NCI-H2029 treated with DMSO at 0.1 percent for 48 hours (cell line): Measurements from ENCODE around the gene MAD1L1.

Experiments used
- DNase-seq: peaks from one replicate; lab custom pipeline; 2025; lab: John Stamatoyannopoulos, UW

The MAD1L1 gene

DNA sequence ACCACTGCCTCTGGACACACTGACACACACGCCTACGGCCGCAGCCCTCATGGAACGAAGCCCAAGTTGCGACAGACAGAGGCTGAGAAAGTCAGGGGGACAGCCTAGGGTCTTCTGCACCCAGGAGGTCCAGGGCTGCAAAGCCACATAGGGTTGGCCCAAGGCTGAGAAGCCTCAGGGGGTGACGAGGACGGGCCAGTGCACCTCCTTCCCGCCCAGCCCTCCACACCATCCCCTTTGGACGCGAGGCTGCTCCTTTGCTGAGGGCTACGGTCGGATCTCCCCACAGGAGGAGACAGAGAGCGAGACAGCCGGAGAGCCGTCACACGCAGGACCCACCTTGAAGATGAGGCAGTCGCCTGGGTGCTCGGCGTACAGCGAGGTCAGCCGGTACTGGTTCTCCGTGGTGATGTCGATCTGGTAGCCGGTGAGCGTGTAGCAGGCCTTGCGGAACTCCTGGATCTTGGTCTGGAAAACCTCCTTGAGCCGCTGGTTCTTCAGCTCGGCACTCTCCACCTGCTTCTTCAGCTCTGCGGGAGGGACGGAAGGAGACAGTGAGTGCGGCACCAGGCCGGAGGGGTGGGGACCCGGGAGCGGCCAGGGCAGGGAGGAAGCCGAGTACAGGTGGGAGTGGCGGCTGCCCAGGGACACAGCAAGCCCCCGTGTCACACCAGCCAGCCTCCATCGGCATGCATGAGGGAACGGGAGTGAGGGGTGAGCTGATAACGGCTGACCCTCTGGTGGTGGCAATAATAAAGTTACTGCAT is 334.7 kb downstream of the MAD1L1 start:
- DNase-seq, result no peak

DNA sequence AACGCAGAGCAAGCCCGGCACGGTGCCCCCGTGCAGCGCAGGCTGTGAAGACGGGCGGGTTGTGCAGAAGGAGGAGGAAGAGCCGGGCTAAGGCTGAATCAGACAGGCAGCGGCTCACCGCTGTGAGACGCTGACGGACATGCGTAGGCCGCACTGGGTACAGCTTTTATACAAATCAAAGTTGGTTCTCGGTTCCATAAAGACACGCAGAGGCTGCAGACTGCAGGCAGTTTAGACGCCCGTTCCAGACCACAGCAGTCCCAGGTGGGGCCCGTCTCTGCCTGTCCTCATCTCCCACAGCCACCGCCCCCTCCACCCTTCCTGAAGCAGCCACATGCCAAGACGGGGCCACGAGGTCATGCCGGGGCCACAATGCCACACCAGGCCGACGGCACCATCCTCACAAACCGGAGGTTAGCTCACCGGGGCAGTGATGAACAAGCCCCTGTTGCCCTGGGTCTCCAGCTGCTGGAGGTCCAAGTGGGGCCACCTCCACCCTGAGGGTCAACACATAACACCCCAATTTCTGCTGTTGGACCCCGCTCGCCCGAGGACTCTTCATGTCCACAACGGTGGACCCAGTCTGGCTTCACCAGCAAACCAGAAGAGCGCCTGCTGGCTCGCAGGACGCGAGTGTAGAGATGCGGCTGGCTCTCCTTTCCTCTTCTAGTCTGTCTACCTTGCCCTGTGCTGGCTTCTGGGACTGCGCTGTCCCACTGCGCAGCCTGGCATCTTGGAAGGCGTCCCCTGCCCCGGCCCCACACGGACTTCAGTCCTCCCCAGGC is 335.5 kb downstream of the MAD1L1 start:
- DNase-seq, result no peak

DNA sequence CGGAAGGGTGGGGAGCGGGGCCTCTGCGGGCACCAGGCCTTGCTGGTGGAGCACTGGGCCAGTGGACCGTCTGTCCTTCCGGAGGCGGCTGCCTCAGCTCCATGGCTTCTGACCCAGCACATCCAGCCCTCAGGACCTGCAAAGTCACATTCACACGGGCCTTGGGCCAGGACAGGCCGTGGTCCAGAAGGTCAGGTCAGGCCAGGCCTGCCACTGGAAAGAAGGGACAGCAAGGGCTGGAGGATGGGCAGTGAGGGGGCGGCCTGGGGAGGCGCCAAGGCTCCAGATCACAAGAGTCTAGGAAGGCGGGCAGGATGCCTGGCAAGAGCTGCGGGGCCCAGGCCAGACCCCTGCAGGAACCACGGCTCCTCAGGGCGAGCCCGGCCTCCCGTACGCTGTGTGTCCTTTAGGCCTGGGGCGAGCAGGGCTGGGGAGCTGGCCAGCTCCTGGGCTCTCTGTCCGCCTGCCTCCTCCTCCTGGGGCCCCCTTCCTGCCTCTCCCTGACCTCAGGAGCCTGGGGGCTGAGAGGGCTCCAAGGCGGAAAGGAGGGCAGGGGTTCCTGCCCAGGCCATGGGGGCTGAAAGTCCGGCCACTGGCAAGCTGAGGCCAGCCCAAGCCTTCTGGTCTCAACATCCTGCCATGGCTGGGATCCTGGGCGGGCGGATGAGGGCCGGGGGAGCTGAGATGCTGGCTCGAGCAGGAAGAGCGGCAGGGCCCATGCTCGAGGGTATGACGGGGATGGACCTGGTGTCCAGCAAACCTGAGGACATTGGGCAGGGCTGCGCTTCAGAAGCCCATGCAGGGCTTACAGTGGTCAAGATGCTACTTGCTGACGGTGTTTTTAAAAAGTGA is 336.9 kb downstream of the MAD1L1 start:
- DNase-seq, result no peak

DNA sequence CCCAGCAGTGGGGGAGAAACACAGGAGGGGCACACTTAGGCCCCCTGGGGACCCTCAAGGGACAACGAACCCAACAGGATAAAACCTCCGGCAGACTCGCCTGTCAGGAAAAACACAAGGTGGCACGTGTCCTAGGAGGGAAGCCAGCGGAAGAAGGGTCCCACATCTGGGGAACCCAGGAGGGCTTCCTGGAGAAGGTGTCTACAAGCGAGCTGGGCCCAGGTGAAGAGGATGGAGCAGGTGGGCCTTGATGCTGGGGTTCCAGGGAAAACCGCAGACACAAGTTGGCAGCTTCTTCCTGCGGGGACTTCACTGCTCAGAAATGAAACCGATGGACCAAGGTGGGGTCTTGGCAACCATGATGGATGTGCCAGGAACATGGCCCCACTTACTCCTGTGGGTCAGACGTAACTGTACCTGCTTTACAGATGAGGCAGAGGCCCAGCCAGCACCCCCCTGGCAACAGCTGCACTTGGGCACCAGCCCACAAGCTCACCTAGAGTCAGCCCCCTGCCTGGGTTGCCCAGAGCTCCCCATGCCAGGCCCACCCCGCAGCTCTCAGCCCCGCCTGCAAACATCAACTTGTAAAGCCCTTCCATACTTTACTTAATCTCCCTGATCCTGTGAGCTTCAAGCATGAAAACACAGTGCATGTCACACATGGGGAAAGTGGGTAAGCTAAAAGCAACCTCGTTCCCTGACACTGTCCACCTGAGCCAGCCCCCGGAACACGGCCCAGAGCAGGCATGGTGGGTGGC is 337.7 kb downstream of the MAD1L1 start:
- no peak for DNase-seq

DNA sequence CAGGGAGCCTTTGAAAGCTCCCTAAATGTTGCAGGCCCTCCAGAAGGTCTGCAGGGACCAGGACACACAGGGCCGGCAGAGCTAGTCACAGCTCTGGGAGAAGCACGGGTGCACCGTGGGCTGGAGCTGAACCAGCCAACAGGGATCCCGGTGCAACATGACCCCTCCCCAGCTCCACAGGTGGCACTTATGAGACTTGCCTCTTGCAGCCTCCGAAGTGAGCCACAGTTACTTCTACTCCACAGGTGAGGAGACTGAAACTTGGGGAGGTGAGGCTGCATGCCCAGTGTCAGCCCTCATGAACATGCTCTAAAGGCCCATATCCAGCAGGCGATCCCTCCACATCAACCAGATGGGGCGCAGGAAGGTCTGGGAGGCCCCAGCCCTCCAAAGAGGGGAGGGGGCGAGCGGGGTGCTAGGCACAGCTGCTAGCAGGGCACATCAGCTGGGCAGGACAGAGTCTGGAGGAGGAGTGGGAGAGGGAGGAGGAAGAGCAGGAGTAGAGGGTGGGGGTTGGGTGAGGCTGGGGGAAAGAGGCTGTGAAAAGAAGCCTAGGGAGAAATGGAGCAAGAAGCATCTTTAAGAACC is 338.3 kb downstream of the MAD1L1 start:
- DNase-seq, result no peak

DNA sequence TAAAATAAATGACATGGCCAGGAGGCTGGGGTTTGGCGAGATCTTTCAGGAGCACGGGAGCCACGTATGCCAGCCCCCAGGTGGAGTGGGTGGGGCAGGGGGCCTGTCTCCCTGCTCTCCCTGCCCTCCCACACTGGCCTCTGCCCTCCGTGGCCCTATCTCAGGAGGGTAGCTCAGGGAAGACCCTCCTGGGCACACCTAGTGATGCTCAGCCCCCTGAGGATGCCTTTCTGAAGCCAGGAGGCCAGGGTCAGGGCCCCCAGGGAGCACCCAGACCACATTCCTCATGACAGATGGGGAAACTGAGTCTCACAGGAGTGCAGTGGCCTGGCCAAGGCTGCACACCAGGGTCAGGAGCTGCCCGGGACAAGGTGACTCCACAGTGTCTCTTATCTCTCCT is 339.3 kb downstream of the MAD1L1 start:
- DNase-seq, result no peak

DNA sequence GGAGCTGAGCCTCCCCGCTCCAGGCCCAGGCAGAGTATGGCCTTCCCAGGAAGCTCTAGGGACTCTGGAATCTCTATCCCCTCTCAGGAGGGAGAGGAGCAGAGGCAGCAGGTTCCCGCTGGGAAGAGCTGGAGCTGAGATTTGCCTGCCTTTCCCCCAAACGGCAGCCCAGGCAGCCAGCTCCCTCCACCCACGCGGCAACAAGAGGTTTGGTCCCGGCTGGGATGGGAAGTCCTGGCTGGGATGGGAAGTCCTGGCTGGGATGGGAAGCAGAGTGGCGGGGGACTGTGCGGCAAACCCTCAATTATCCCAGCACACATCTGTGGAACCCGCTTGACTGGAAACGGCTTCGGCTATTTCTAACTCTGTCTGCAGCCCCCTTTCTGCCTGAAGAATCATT is 339.7 kb downstream of the MAD1L1 start:
- no peak for DNase-seq

DNA sequence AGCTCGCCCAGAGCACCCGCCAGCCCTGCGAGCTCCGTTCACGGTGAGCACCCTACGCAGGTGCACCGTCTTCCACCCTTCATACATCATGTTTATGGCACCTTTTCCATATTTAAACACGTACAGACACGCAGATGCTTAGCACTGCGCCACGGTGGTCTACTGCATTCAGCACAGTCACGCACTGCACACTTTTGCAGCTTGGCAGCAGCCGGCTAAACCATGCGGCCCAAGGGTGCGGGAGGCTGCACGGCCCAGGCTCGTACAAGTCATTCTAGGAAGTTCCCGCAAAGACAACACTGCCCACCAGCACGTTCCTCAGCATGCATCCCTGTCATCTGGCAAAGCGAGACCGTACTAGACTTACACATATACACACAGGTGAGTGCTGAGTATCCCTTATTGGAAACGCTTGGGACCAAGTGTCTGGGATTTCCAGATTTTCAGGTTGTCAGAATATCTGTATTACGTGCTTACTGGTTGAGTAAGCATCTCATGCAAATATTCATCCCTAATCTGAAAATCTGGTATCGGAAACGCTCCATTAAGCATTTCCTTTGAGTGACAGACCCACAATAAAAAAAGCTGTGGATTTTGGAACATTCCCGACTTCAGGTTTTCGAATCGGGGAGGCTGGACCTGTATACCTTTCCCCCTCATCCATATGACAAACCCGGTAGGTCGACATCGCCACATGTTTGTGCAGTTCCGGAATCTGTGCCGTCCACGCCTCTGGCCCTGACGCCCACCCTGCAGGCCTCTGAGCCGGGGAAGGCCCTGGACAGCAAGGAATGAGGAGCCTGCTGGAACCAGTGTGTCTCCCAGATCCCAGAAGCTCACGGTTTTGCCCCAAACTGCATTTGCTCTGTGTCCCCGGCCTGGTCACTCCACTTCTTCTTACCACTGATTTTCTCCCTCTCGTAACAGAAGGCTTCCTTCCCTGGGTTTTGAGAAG is 340.5 kb downstream of the MAD1L1 start:
- DNase-seq, result no peak

DNA sequence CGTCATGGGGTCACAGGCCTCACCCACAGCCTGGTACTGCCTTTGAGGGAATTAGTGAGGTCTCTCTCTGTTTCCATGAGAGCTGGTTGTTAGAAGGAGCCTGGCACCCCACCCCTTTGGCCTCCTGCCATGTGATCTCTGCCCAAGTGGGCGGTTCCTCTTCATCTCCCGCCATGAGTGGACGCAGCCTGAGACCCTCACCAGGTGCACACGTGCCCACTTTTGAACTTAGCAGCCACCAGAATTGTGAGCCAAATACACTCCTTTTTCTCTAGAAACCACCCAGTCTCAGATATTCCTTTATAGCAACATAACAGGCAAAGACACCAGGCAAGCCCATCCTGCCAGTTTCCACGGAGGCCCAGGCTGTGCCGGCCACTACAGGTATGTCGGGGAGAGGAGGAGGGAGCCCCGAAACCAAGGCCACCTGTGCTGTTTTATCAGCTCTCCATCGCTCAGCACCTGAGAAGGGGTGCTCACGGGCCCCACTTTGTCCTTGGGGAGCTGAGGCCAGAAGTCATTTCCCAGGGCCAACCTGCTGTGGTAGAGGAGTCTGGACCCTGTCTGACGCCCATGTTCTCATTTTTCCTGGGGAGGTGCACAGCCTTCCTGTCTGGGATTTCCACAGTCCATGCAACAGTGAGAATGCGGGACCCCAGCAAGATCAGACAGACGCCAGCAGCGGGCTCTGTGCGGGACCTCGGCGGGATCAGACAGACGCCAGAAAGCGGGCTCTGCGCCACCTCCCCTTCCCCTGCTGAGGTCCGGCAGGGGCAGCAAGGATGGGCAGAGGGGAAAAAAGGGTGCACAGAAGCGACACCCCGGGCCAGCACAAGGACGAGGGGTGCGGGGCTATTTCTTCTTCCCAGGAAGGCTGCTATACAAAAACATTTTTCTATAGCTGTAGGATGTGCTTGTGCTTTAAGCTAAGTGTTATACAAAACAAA is 342.2 kb downstream of the MAD1L1 start:
- DNase-seq, result no peak

DNA sequence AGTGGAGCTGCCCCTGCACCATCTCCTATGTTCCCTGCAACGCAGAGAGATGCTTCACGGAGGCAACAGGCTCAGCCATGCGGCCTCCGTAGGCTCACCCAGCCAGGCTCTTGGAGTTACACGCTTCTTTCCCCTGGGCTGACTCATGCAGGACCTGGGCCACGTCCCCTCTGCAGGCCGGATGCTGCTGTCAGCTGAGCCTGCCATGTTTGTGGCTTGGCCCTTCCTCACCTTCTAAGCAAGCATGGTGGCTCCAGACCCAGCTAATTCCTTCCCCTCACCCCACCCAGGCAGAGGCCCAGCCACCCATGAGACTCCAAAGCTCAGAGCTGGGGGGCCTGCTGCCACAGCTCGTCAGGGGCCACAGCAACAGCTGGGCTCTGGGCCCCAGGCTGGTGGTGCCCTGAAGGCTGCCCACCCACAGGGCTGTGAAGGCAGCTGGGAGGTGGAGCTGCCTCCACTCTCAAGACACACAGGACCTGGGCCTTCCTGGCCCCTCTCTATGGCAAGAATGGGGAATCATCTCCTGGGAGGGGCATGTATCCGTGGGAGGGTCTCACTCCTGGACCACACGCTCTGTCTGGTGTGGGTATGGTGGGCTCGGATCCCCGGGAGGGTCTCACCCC is 343.1 kb downstream of the MAD1L1 start:
- no peak for DNase-seq

DNA sequence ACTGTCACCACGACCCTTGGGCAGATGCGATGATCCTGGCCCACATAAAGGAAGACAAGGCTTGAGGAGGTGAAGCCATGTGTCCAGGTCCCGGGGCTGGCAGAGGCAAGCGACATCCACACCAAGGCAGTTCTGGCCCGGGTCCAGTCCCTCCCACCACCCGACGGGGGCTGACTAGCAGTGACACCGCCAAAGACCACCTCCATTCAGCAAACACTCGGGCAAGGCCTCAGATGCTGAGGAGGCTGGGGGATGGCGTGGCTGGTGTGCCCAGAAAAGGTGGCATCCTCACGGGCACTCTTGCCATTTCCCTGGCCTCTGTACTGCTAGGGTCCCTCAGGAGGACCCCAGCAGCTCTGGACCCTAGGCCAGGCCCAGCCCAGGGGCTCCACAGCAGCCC is 343.7 kb downstream of the MAD1L1 start:
- no peak for DNase-seq

DNA sequence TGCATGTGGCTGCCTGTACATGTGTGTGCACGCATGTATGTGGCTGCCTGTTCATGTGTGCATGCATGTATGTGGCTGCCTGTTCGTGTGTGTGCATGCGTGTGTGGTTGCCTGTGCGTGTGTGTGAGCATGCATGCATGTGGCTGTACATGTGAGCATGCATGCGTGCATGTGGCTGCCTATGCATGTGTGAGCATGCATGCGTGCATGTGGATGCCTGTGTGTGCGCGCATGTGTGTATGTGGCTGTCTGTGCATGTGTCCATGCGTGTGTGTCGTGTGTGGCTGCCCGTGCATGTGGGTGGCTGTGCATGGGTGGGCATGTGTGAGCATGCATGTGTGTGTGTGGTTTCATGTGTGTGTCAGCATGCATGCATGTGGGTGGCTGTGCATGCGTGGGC is 344.3 kb downstream of the MAD1L1 start:
- no peak for DNase-seq

DNA sequence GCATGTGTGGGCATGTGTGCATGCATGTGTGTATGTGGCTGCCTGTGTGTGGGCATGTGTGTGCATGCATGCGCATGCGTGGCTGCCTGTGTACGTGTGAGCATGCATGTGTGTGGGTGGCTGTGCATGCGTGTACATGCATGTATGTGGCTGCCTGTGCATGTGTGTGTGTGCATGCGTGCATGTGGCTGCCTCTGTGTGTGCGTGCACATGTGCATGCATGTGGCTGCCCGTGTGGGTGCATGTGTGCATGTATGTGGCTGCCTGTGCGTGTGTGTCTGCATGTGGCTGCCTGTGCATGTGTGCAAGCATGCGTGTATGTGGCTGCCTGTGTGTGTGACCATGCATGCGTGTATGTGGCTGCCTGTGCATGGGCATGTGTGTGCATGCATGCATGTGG is 345.5 kb downstream of the MAD1L1 start:
- DNase-seq, result no peak

DNA sequence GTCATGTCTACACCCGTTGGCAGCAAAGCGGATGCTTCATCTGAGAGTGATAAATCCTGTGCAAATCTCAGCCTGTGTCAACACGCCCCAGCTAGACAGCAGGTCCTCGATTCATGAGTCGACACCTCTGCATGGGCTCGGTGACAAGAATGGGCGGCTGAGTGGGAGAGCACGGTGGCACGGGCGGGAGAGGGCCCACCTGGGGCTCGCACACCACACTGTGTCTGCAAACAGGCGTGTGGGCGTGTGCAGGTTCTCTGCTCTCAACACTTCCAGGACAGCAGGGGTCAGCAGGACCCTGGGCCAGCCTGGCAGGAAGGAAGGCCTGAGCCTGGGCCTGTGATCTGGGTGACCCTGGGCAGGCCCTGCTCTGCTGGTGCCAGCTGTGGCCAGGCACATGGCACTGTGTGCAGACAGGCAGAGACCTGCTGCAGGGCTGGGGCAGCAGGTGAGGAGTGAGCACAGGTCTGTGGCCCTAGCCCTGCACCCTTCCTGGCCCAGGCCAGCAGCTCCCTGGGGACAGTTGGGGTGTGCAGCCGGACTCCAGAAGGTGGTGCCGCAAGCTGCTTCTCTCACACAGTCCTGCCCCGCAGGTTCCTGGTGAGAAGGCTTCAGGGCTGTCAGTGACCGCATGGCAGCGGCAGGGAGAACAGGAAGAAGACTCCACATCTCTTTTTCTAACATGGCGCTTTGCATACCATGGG is 346.2 kb downstream of the MAD1L1 start:
- DNase-seq, result no peak

DNA sequence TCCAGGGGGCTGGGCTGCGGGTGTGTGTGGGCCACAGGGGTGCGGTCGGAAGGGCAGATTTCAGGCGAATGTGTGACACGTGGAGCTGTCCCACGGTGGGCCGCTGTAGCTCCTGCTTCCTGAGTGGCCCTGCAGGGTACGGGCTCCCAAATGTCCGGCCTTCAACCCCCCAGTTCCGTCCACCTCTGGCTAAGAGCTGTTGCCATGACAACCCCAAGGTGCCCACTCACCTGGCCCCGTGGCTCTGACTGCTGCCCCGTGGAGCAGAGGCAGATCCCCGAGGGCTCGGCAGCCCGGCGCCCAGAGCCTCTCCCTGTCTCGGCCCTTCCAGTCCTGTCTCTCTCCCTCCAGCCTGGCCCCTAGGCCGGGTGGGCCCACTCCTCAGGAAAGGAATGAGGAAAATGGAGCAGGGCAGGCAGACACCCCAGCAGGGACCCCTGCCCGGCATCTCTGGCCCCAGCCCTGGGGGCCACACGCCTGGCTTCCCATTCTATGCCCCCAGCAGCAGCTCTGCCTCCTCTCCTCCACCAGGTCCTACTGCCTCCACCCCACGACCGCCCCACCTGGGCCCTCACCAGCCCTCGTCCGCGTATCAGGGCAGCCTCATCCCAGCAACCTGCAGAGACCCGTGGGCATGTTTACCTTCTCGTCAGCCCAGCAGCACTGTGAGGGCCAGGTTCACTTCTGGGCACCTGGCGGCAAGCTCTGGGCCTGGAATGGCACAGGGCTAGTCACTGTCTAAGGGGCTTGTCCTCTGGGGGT is 347.1 kb downstream of the MAD1L1 start:
- DNase-seq, result no peak

DNA sequence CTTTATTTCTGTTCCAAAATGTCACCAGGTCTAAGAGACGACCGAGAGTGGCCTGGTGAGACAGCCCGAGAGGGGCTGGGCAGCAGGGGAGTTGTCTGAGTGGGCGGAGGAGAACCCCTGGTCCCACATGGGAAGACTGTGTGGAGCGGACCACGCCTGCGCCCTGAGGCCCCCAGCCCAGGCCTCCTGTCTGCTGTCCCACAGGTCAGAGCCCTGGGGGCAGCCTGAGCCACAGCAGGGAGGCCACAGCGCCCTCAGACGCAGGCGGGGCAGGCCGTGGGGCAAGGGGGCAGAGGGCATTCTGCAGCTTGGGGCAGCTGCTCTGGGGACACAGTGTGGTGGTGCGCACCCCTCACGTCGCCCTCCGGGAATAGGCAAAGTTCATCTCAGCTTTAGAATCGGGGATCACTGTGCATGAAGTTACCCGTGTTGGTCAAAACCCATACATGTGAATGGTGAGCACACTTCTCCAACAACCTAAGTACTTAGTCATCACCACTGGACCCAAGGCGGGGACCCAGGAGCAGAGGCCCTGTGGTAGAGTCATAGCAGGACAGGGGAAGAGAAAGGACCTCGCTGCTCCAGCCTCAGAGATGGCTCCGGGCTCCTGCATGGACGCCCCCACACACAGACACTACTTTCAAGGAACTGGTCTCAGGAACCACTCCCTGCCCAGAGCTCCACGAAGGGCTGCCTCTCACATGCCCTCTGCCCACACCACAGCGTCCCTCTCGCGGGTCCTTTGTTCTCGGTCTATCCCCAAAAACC is 348.0 kb downstream of the MAD1L1 start:
- DNase-seq, result no peak
